ENCODE measurements around the gene OAS3. TPM values are rescaled to one million over a fixed set of nuclear protein-coding genes. Genes with fewer than 3 reads are reported as not detected.

OAS3 gene
- total RNA-seq, 1 donor: 3.9 TPM

GRCh38 chr12:113000433-113000832 lies 62.2 kb downstream of the OAS3 start:
- no peak for DNase-seq (ENCODE audit: low read depth)
- TF ChIP-seq CTCF (IDR thresholded peaks at IDR 0.05; ENCODE audit: insufficient read depth, low read length): no peak
- H3K4me3 ChIP-seq (ENCODE audit: low read depth, low read length): no peak overlapping the region

GRCh38 chr12:113002155-113002554 lies 63.9 kb downstream of the OAS3 start:
- no peak for DNase-seq (ENCODE audit: low read depth)
- peak; percentile 15 for TF ChIP-seq CTCF (IDR thresholded peaks at IDR 0.05; ENCODE audit: insufficient read depth, low read length)
- no peak overlapping the region for H3K4me3 ChIP-seq (ENCODE audit: low read depth, low read length)

- H3K4me3 ChIP-seq (ENCODE audit: low read depth, low read length): no peak overlapping the region
- no peak for DNase-seq (ENCODE audit: low read depth)
- TF ChIP-seq CTCF (IDR thresholded peaks at IDR 0.05; ENCODE audit: insufficient read depth, low read length): no peak
These were observed 64.4 kb downstream of the OAS3 start for GRCh38 chr12:113002676-113003075.

- DNase-seq (ENCODE audit: low read depth): no peak
- H3K4me3 ChIP-seq (ENCODE audit: low read depth, low read length): no peak overlapping the region
- no peak for TF ChIP-seq CTCF (IDR thresholded peaks at IDR 0.05; ENCODE audit: insufficient read depth, low read length)
These were observed 65.4 kb downstream of the OAS3 start for GRCh38 chr12:113003636-113004035.

- peak; percentile 47 for TF ChIP-seq CTCF (IDR thresholded peaks at IDR 0.05; ENCODE audit: insufficient read depth, low read length)
- peak; percentile 31 for DNase-seq (ENCODE audit: low read depth)
- no peak overlapping the region for H3K4me3 ChIP-seq (ENCODE audit: low read depth, low read length)
These were observed 67.5 kb downstream of the OAS3 start for GRCh38 chr12:113005762-113006161.

GRCh38 chr12:113006206-113006605 lies 67.9 kb downstream of the OAS3 start:
- TF ChIP-seq CTCF (IDR thresholded peaks at IDR 0.05; ENCODE audit: insufficient read depth, low read length): no peak
- no peak for DNase-seq (ENCODE audit: low read depth)
- no peak overlapping the region for H3K4me3 ChIP-seq (ENCODE audit: low read depth, low read length)

- no peak for DNase-seq (ENCODE audit: low read depth)
- TF ChIP-seq CTCF (IDR thresholded peaks at IDR 0.05; ENCODE audit: insufficient read depth, low read length): no peak
- H3K4me3 ChIP-seq (ENCODE audit: low read depth, low read length): no peak overlapping the region
These were observed 68.4 kb downstream of the OAS3 start for GRCh38 chr12:113006641-113007040.

All from fibroblast of the aortic adventitia (primary cell).